GM18505 (cell line): ENCODE data around the gene PSMD3.

Source experiments
- ATAC-seq: cut with Tn5 transposase; IDR thresholded peaks from one replicate; pipeline ENCODE4 v1.9.1; 2021; ENCODE audit not compliant: unreplicated experiment
- POLR2A ChIP-seq: IDR thresholded peaks from 4 replicates; pipeline ENCODE4 v1.6.1; 2011; ENCODE audit warnings: borderline replicate concordance; ENCODE audit not compliant: insufficient read depth, insufficient read length; ENCODE audit errors: extremely low read depth

PSMD3 gene

DNA sequence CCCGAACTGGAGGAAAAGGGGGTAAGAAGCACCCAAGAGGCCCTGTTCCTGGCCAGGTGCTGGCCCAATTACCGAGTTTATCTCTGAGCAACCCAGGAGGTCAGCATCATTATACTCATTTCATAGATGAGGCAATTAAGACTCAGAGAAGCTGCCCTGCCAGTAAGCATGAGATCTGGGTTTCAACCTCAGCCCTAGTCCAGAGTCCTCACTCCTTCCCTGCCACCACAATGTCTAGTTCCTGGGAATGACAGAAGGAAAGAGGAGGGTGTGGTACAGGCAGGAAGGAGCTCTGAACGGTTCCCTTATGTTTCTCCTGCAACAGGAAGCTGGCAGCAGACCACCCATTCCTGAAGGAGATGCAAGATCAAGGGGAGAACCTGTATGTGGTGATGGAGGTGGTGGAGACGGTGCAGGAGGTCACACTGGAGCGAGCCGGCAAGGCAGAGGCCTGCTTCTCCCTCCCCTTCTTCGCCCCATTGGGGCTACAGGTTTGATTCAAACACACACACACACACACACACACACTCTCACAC lies 10.4 kb upstream of the PSMD3 start:
- no peak for TF ChIP-seq POLR2A
- ATAC-seq: no peak

DNA sequence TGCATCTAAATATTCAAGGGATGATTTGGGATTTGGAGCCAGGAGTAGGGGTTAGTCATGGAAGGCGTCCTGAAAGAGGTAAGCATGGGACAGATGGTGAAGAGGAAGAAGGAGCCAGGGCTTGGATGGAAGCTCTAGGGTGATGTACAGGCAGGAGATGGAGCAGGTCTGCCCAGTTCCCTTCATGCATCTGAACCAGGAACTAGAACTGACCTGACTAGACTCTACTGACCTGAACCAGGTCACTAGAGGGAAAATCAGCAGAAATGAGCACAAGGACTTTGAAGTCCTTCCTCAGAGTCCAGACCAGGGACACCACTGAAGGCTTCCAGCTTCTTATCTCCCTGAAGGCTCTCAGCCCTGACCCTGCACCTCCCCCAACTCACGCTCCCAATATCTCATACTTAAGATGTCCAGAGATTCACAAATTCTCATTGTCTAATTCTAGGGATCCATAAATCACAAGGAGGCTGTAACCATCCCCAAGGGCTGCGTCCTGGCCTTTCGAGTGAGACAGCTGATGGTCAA lies 9.5 kb upstream of the PSMD3 start:
- TF ChIP-seq POLR2A: no peak
- ATAC-seq: no peak

DNA sequence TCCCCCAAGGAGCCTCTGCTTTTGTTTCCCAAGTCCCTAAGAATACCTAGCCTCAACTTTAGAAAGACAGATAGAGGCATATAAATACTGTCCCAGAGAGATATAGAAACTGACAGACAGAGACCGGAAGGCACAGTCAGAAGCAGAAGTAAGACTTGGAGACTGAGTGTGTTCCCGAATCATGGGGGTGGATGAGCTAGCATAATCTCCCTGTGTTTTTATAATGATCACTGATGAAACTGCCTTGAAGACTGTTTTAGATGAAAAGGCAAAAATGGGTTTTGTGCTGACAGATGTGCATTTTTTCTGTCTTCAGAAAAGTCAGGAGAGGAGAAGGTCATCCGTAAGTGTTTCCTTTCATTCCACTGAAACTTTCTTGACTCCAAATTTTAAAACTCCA lies 8.3 kb upstream of the PSMD3 start:
- TF ChIP-seq POLR2A: no peak
- ATAC-seq: no peak

DNA sequence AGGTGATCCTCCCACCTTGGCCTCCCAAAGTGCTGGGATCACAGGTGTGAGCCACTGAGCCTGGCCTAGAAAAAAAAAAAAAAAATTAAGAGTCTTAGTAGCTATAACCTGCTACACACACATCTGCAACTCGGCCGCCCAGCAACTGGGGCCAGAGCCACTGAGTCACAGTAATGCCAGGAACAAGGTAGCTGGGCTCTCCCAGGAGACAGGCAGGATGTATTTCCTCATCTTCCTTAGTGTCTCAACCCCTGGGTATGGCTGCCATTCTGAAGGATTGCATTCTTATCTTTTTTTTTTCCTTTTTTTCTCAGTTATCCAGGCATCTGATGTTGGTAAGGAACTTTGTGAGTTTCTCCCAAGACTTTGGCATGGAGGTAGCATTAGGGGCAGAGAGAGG lies 7.1 kb upstream of the PSMD3 start:
- no peak for ATAC-seq
- TF ChIP-seq POLR2A: no peak

DNA sequence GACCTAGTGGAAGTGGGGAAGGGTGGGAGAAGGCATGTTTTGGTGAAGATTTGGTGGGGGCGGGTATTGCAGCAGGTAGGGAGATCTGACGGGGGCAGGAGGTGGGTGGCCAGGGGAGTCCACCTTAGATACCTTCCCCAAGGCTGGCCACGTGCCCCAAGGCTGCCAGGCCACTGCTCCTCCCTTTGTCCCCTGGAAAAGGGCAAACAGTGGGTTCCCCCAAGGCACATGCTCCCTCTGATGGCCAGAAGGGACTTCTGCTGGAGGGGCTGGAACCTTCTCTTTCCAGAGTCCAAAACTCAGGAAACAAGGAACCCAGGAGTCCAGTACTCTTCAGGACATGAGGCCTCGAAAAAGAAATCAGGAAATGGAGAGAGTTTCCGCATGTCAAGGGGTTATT lies 6.2 kb upstream of the PSMD3 start:
- ATAC-seq: no peak
- no peak for TF ChIP-seq POLR2A

GRCh38 chr17:39975801-39976200 lies 4.8 kb upstream of the PSMD3 start:
- no peak for TF ChIP-seq POLR2A
- ATAC-seq: no peak

- ATAC-seq: no peak
- no peak for TF ChIP-seq POLR2A
Observed at GRCh38 chr17:39979016-39979670, 1.5 kb upstream of the PSMD3 start.

GRCh38 chr17:39979893-39980350 lies 685 bp upstream of the PSMD3 start:
- TF ChIP-seq POLR2A: no peak
- ATAC-seq: peak; percentile 14

GRCh38 chr17:39981207-39981741 lies 667 bp downstream of the PSMD3 start:
- no peak for ATAC-seq
- no peak for TF ChIP-seq POLR2A

DNA sequence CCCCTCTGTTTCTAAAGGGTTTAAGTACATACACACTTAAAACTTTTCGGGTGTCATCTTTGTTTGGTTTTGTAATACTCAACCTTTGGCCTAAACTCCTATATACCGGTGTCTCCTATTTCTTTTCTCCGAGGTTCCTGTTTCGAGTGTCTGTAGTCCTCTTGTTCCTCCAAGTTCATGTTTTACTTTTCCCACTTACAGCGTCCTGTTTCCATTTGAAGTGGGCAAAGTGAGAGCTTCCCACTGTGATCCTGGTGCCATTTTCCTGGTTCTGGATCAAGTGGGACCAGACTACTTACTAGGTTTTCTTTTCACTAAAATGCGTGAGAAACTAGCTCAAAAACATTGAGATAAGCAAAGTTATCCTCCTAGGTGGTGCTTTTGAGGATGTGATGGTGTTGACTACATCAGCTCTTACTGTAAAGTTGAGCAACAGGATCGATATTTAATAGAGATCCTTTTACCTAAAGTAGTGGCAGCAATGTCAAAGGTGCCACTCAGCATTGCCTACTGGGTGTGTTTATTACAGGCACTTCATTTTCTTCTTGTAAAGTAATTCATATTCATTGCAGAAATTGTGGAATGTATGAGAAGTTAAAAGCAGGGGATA lies 1.3 kb downstream of the PSMD3 start:
- no peak for TF ChIP-seq POLR2A
- no peak for ATAC-seq

- TF ChIP-seq POLR2A: no peak
- no peak for ATAC-seq
Observed at GRCh38 chr17:39988206-39988810, 7.7 kb downstream of the PSMD3 start.

DNA sequence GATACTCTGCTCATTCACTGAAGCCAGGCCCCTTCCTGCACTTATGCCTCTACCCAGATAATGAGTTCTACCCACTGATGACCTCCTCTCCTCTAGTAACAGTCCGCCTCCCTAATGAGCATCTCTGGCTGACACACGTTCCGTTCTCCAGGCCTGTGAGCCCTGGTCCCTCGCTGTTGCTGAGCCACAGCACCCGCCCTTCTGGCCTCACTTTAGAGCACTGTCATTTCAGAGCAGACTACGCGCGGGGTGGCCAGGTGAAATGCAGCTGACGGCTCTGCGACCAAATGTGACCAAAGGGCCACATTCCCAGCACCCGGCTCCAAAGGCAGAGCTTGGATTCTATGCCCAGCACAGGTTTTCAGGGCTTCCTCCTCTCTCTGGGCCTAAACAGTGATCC lies 13.8 kb downstream of the PSMD3 start:
- no peak for ATAC-seq
- TF ChIP-seq POLR2A: no peak

- no peak for TF ChIP-seq POLR2A
- no peak for ATAC-seq
Observed at GRCh38 chr17:39995438-39995837, 14.8 kb downstream of the PSMD3 start.

- TF ChIP-seq POLR2A: no peak
- ATAC-seq: no peak
Observed at GRCh38 chr17:39996162-39996561, 15.6 kb downstream of the PSMD3 start.

GRCh38 chr17:39996800-39997199 lies 16.2 kb downstream of the PSMD3 start:
- TF ChIP-seq POLR2A: no peak

More at GRCh38 chr17:39996800-39997199, 16.2 kb downstream of the PSMD3 start:
- no peak for ATAC-seq
